ENCODE data around the gene ABCC1.

- no peak for TF ChIP-seq CTCF (IDR thresholded peaks at IDR 0.05)
- no peak for TF ChIP-seq POLR2A (IDR thresholded peaks at IDR 0.05)
Measured at GRCh38 chr16:16105646-16106045, 156.2 kb downstream of the ABCC1 start.
